VCaP (cell line): Measurements from ENCODE around the gene HAPLN2.

Source experiments
- H3K27ac ChIP-seq: fragments of 450-650 bp; 2 replicates; pipeline ENCODE4 v1.5.1; 2017
- CTCF ChIP-seq: fragments of 450-650 bp; conservative IDR thresholded peaks from 2 replicates; pipeline ENCODE4 v1.5.1; 2017; ENCODE audit warnings: mild to moderate bottlenecking, moderate library complexity

The HAPLN2 gene

GRCh38 chr1:156644146-156644545 lies 24.9 kb downstream of the HAPLN2 start:
- no peak for TF ChIP-seq CTCF
- no peak overlapping the region for H3K27ac ChIP-seq

GRCh38 chr1:156644640-156645039 lies 25.4 kb downstream of the HAPLN2 start:
- no peak overlapping the region for H3K27ac ChIP-seq
- TF ChIP-seq CTCF, result no peak

- no peak for TF ChIP-seq CTCF
- no peak overlapping the region for H3K27ac ChIP-seq
Measured at GRCh38 chr1:156645056-156645455, 25.8 kb downstream of the HAPLN2 start.

GRCh38 chr1:156645666-156646065 lies 26.5 kb downstream of the HAPLN2 start:
- no peak overlapping the region for H3K27ac ChIP-seq
- no peak for TF ChIP-seq CTCF

GRCh38 chr1:156646738-156647211 lies 27.6 kb downstream of the HAPLN2 start:
- H3K27ac ChIP-seq, result no peak overlapping the region
- no peak for TF ChIP-seq CTCF

- H3K27ac ChIP-seq, result no peak overlapping the region
- TF ChIP-seq CTCF, result no peak
Measured at GRCh38 chr1:156647351-156647750, 28.1 kb downstream of the HAPLN2 start.

- H3K27ac ChIP-seq, result no peak overlapping the region
- TF ChIP-seq CTCF, result no peak
Measured at GRCh38 chr1:156648496-156648895, 29.3 kb downstream of the HAPLN2 start.

GRCh38 chr1:156648951-156649350 lies 29.7 kb downstream of the HAPLN2 start:
- H3K27ac ChIP-seq, result no peak overlapping the region
- no peak for TF ChIP-seq CTCF
